Measurements from ENCODE around the gene CD28. TPM values are rescaled to one million over a fixed set of nuclear protein-coding genes. Genes with fewer than 3 reads are reported as not detected.

CD28 gene
- total and polyA plus RNA-seq, 9 of the 15 experiments (the other 6 are each of a cell fraction or from before 2014, with no cell fraction given), result 0.01 to 0.11 TPM; not detected in 7

DNA sequence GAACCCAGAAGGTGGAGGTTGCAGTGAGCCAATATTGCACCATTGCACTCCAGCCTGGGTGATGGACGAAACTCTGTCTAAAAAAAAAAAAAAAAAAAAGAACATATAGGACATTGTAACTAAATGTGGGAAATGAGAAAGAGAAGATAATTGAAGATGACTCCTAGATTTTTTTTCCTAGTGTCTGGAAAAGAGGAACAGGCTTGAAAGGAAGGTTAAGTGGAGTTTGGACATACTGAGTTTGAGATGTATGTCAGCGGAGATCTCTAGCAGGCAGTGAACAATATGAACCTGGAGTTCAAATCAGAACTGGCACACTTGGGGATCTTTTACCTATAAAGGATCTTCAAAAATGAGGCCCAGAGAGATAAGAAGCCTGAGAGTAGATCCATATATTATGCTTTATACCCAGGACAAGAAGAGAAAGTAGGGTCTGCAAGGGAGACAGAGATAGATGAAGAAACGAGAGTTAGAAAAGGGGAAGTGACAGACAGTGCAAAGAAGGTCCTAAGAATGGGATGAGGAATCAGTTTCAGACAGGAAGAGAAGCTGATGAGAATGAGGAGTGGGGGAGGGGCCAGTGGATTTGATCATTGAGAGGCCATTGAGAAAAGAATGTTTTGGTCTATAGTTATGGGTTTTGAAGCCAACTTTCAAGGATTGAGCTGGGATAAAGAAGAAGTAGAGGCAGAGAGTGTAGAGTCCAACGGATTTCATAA, 46.9 kb upstream of the CD28 start:
- ATAC-seq (no peak), DNase-seq (ENCODE audit: extremely low read depth in 1 of 4, low spot score in 3 of 4) (no peak), FAIRE-seq (no peak)
- Histone ChIP-seq H3K27me3 (ENCODE audit: control insufficient read depth in 2 of 2, insufficient read depth in 2 of 2, low read length in 2 of 2) (peaks cover 0 to 19% of the 10 kb centered on the region in 2 experiments; a peak in 3 of 5 replicates), H3K36me3 (ENCODE audit: control insufficient read depth, insufficient read depth, low read length) (no peaks in the 10 kb centered on the region), H3K9me1 (ENCODE audit: control insufficient read depth, insufficient read depth, low read length) (no peaks in the 10 kb centered on the region), H3K4me2 (ENCODE audit: insufficient read depth, low read length) (no peak overlapping the region), H3K4me3 (no peak overlapping the region), H4K20me1 (replicated peaks; ENCODE audit: control insufficient read depth, insufficient read depth, low read length) (no peaks in the 10 kb centered on the region), H3K79me2 (ENCODE audit: control insufficient read depth, insufficient read depth, low read length) (no peaks in the 10 kb centered on the region), H3K27ac (ENCODE audit: extremely low read depth, low read depth, low read length) (no peak overlapping the region), H3K4me1 (replicated peaks in 1 of 2; ENCODE audit: control insufficient read depth in 2 of 2, insufficient read depth in 2 of 2, low read length in 2 of 2) (no peaks in the 10 kb centered on the region), H3K9ac (ENCODE audit: insufficient read depth in 1 of 2, low read depth in 2 of 2, low read length in 2 of 2) (no peak overlapping the region), H2AFZ (ENCODE audit: low read depth, low read length) (no peak overlapping the region), H3K9me3 (replicated peaks; ENCODE audit: control insufficient read depth, insufficient read depth, low read depth, low read length) (no peaks in the 10 kb centered on the region)
- in situ Hi-C loops (cut with MboI), result no loop called here
- TF ChIP-seq SPI1 (IDR thresholded peaks at IDR 0.05; ENCODE audit: borderline replicate concordance, low read depth, low read length) (peak; percentile 76), ZNF778 (CRISPR knock-in tag; IDR thresholded peaks at IDR 0.05) (no peak)
- ChIA-PET CTCF (ENCODE audit: low intra/inter-chr PET ratio) (no interaction called here), POLR2A (no interaction called here)
- no TSS peak for BruUV-seq (replicated peaks)
- 8% methylated on average over 3 of the region's 4 CpGs for WGBS (ENCODE audit: insufficient coverage, low coverage, missing lambda C conversion rate)
- intact Hi-C loops (cut with micrococcal nuclease), result no loop called here

DNA sequence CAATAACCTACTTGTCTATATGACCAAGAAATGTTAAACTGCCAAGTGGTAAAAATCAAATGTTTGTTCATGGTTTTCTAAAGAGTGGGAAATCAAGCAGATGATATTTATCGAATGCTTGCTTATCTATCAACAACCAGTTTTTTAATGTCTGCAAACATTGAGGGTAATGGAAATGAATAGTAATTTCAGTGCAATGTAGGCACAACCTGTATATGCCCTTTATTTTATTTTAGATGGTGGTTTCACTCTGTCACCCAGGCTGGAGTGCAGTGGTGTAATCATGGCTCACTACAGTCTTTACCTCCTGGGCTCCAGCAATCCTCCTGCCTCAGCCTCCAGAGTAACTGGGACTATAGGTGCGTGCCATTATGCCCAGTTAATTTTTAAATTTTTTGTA, 46.0 kb upstream of the CD28 start:
- POLR2A ChIA-PET, result no interaction called here
- in situ Hi-C loops (cut with MboI), result no loop called here
- H2AFZ ChIP-seq (ENCODE audit: low read depth, low read length), result no peak overlapping the region
- TF ChIP-seq MCM3 (IDR thresholded peaks at IDR 0.05) (no peak), HDAC3 (IDR thresholded peaks at IDR 0.05; ENCODE audit: borderline replicate concordance, partially characterized antibody) (no peak), MTF1 (CRISPR knock-in tag; IDR thresholded peaks at IDR 0.05; ENCODE audit: borderline replicate concordance) (no peak), ZNF445 (CRISPR knock-in tag; IDR thresholded peaks at IDR 0.05; ENCODE audit: low read depth) (no peak), RBM34 (IDR thresholded peaks at IDR 0.05; ENCODE audit: borderline replicate concordance, insufficient read depth, low read length) (no peak), MXI1 (IDR thresholded peaks at IDR 0.05; ENCODE audit: low read depth, low read length) (no peak), PRPF4 (IDR thresholded peaks at IDR 0.05; ENCODE audit: insufficient read depth, low read depth, low read length, poor library complexity, severe bottlenecking) (no peak), ZNF57 (CRISPR knock-in tag; IDR thresholded peaks at IDR 0.05) (no peak), GABPB1 (CRISPR knock-in tag; IDR thresholded peaks at IDR 0.05) (no peak), MED1 (CRISPR knock-in tag; IDR thresholded peaks at IDR 0.05; ENCODE audit: borderline replicate concordance) (no peak), SMC3 (conservative IDR thresholded peaks at IDR 0.05; ENCODE audit: insufficient read depth, low read depth, low read length) (no peak), POLR2AphosphoS5 (IDR thresholded peaks at IDR 0.05; ENCODE audit: control insufficient read depth, insufficient read depth, low read depth, low read length) (no peak), NBN (IDR thresholded peaks at IDR 0.05; ENCODE audit: low read depth) (no peak), PHF8 (IDR thresholded peaks at IDR 0.05; ENCODE audit: borderline replicate concordance, low read length) (no peak), BDP1 (IDR thresholded peaks at IDR 0.05; ENCODE audit: insufficient read depth, insufficient read length) (no peak)

More for the DNA sequence above, 46.0 kb upstream of the CD28 start:
- WGBS (ENCODE audit: insufficient coverage, low coverage, missing lambda C conversion rate), result 4% methylated on average over 2 of the region's 2 CpGs
- ATAC-seq, result no peak
- Histone ChIP-seq H4K20me1 (replicated peaks; ENCODE audit: control insufficient read depth, insufficient read depth, low read length) (no peaks in the 10 kb centered on the region), H3K4me1 (replicated peaks in 1 of 2; ENCODE audit: control insufficient read depth in 2 of 2, insufficient read depth in 2 of 2, low read length in 2 of 2) (no peaks in the 10 kb centered on the region), H3K9me3 (replicated peaks; ENCODE audit: control insufficient read depth, insufficient read depth, low read depth, low read length) (no peaks in the 10 kb centered on the region), H3K79me2 (ENCODE audit: control insufficient read depth, insufficient read depth, low read length) (no peaks in the 10 kb centered on the region), H3K4me3 (no peak overlapping the region), H3K9me1 (ENCODE audit: control insufficient read depth, insufficient read depth, low read length) (no peaks in the 10 kb centered on the region), H3K27ac (ENCODE audit: extremely low read depth, low read depth, low read length) (no peak overlapping the region), H3K9ac (ENCODE audit: insufficient read depth in 1 of 2, low read depth in 2 of 2, low read length in 2 of 2) (no peak overlapping the region), H3K4me2 (ENCODE audit: insufficient read depth, low read length) (no peak overlapping the region), H3K27me3 (ENCODE audit: control insufficient read depth in 2 of 2, insufficient read depth in 2 of 2, low read length in 2 of 2) (peaks cover 0 to 11% of the 10 kb centered on the region in 2 experiments; a peak in 3 of 5 replicates), H3K36me3 (ENCODE audit: control insufficient read depth, insufficient read depth, low read length) (no peaks in the 10 kb centered on the region)
- CTCF ChIA-PET (ENCODE audit: low intra/inter-chr PET ratio), result no interaction called here
- no peak for DNase-seq (ENCODE audit: extremely low read depth in 1 of 4, low spot score in 3 of 4)
- no TSS peak for BruUV-seq (replicated peaks)
- FAIRE-seq, result no peak
- intact Hi-C loops (cut with micrococcal nuclease), result no loop called here

Data from K562 (cell line).